Sigmoid colon (tissue), 7 donors: Measurements from ENCODE around the gene EHMT1. TPM values are rescaled to one million over a fixed set of nuclear protein-coding genes. Genes with fewer than 3 reads are reported as not detected.
"Not testable (repeated sequence)": the region's sequence is repeated elsewhere in the genome, so short reads cannot be mapped to it uniquely, and the experiment has no call there.

Experiments
- DNase-seq: peaks from one replicate; pipeline ENCODE4 v3.0.0-alpha.2; 2019
- H3K27ac ChIP-seq, 4 donors: fragments of 200-600 bp; sonication (generic); one replicate each; pipeline ENCODE4 v1.5.1; 2016 to 2019; ENCODE audit warnings: mild to moderate bottlenecking in 1 of 4
- H3K27me3 ChIP-seq, 3 donors: fragments of 200-600 bp; sonication (generic); one replicate each; pipeline ENCODE4 v1.5.1; 2019; ENCODE audit warnings: mild to moderate bottlenecking in 1 of 3
- H3K36me3 ChIP-seq, 4 donors: fragments of 200-600 bp; sonication (generic); one replicate each; pipeline ENCODE4 v1.5.1; 2016 to 2019
- H3K4me1 ChIP-seq, 4 donors: fragments of 200-600 bp; sonication (generic); one replicate each; pipeline ENCODE4 v1.5.1; 2017 to 2019
- H3K4me3 ChIP-seq, 4 donors: fragments of 200-600 bp; sonication (generic); one replicate each; pipeline ENCODE4 v1.5.1; 2017 to 2019; ENCODE audit warnings: mild to moderate bottlenecking in 2 of 4, moderate library complexity in 1 of 4
- H3K9me3 ChIP-seq, 4 donors: fragments of 200-600 bp in 3 of 4; sonication (generic) in 3 of 4; one replicate each; pipeline versions ENCODE4 v1.5.1 to v1.6.1; 2013 to 2019
- EP300 ChIP-seq, 4 donors: sonication (generic); formaldehyde crosslinking; IDR thresholded peaks; one replicate each; pipeline ENCODE4 v1.6.1; 2017; ENCODE audit warnings: antibody characterized with exemption in 4 of 4
- POLR2A ChIP-seq, 2 donors: fragments of 450-650 bp; IDR thresholded peaks; one replicate each; pipeline ENCODE4 v1.6.1; 2016; ENCODE audit warnings: antibody characterized with exemption in 2 of 2, mild to moderate bottlenecking in 2 of 2, moderate library complexity in 2 of 2
- POLR2AphosphoS5 ChIP-seq, 4 donors: sonication (generic); formaldehyde crosslinking; IDR thresholded peaks; one replicate each; pipeline ENCODE4 v1.6.1; 2017; ENCODE audit warnings: antibody characterized with exemption in 4 of 4
- WGBS, 2 donors: extraction: QIAGEN DNeasy Blood & Tissue Kit; methylation state at CpG; one replicate each; pipeline ENCODE4 v1.1.7; 2013; 5-methylcytosine and 5-hydroxymethylcytosine counted together
- intact Hi-C: fragments of 100-400 bp; cut with DNase I; formaldehyde crosslinking; loops from one replicate; pipeline ENCODE4 v1.15.1; 2023
- polyA plus RNA-seq, 3 donors: library from polyadenylated mRNA; stranded (reverse); fragments of 200-250 nt; gene quantifications; one replicate each; pipeline ENCODE4 v1.2.3, GENCODE V29; 2013
- total RNA-seq, 4 donors: library from RNA; depleted of rRNA; stranded (reverse); fragments of >200 nt; gene quantifications; one replicate each; pipeline ENCODE4 v1.1.0, GENCODE V29; 2016
- TF ChIP-seq, protein P1 (sequence below), 4 experiments: fragments of 450-650 bp in 3 of 4; fragments of 200-600 bp in 1 of 4; IDR thresholded peaks; one replicate each; pipeline ENCODE4 v1.5.1; 2016 to 2019; ENCODE audit warnings: antibody characterized with exemption in 4 of 4, mild to moderate bottlenecking in 3 of 4, moderate library complexity in 2 of 4
- donor health status: healthy with polysubstance abuse.
- donor health status: Bipolar disorder and iron deficiency.
- donor health status: healthy.

Gene EHMT1
- total and polyA plus RNA-seq, 7 donors: 19.2 to 91.4 (median 60.4) TPM

GRCh38 chr9:137809040-137809576, 190.3 kb downstream of the EHMT1 start:
- Histone ChIP-seq H3K4me1 (no peaks in the 10 kb centered on the region), H3K27me3 (no peaks in the 10 kb centered on the region), H3K4me3 (no peak overlapping the region), H3K9me3 (no peaks in the 10 kb centered on the region), H3K27ac (no peak overlapping the region), H3K36me3 (peaks cover 16 to 52% (median 21%) of the 10 kb centered on the region in 4 donors)
- intact Hi-C loops: no loop called here
- no peak for DNase-seq
- WGBS, 2 donors: 87 to 94% methylated on average over 23 of the region's 23 CpGs
- TF ChIP-seq, protein P1, sequence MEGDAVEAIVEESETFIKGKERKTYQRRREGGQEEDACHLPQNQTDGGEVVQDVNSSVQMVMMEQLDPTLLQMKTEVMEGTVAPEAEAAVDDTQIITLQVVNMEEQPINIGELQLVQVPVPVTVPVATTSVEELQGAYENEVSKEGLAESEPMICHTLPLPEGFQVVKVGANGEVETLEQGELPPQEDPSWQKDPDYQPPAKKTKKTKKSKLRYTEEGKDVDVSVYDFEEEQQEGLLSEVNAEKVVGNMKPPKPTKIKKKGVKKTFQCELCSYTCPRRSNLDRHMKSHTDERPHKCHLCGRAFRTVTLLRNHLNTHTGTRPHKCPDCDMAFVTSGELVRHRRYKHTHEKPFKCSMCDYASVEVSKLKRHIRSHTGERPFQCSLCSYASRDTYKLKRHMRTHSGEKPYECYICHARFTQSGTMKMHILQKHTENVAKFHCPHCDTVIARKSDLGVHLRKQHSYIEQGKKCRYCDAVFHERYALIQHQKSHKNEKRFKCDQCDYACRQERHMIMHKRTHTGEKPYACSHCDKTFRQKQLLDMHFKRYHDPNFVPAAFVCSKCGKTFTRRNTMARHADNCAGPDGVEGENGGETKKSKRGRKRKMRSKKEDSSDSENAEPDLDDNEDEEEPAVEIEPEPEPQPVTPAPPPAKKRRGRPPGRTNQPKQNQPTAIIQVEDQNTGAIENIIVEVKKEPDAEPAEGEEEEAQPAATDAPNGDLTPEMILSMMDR (IDR thresholded peaks at IDR 0.05): no peak
- no peak for TF ChIP-seq POLR2AphosphoS5 (IDR thresholded peaks at IDR 0.05)
- TF ChIP-seq POLR2A (IDR thresholded peaks at IDR 0.05): no peak
- TF ChIP-seq EP300 (IDR thresholded peaks at IDR 0.05): no peak

DNA sequence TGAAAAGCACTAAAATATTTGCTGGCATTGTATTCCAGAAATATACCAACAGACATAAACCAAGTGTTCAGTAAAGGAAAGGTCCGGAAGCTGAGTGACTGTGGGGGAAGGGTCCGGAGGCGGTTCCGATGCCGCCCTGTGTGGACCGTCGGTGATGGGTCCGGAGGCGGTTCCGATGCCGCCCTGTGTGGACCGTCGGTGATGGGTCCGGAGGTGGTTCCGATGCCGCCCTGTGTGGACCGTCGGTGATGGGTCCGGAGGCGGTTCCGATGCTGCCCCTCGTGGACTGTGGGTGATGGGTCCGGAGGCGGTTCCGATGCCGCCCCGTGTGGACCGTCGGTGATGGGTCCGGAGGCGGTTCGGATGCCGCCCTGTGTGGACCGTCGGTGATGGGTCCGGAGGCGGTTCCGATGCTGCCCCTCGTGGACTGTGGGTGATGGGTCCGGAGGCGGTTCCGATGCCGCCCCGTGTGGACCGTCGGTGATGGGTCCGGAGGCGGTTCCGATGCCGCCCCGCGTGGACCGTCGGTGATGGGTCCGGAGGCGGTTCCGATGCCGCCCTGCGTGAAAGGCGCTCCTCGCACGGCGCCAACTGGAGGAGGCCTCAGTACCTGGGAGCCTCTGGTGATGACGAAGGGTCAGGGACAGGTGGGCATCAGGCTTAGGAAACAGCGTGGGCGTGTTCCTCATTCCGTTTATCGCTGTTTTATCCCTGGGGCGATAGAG, 191.1 kb downstream of the EHMT1 start:
- H3K4me3 ChIP-seq, H3K27me3 ChIP-seq, intact Hi-C loops, H3K27ac ChIP-seq, H3K9me3 ChIP-seq, DNase-seq, H3K4me1 ChIP-seq: not testable (repeated sequence)
- 98% methylated on average over 69 of the region's 69 CpGs for WGBS, 2 donors
- H3K36me3 ChIP-seq: peaks cover 21 to 60% (median 26%) of the 10 kb centered on the region in 4 donors

GRCh38 chr9:137811283-137811870, 192.6 kb downstream of the EHMT1 start:
- Histone ChIP-seq H3K4me3 (no peak overlapping the region), H3K4me1 (no peaks in the 10 kb centered on the region), H3K9me3 (no peaks in the 10 kb centered on the region), H3K36me3 (peaks cover 23 to 75% (median 33%) of the 10 kb centered on the region in 4 donors), H3K27me3 (no peaks in the 10 kb centered on the region), H3K27ac (no peak overlapping the region)
- DNase-seq: no peak
- WGBS, 2 donors: 94% methylated on average over 30 of the region's 30 CpGs
- TF ChIP-seq POLR2AphosphoS5 (IDR thresholded peaks at IDR 0.05) (no peak), EP300 (IDR thresholded peaks at IDR 0.05) (no peak), POLR2A (IDR thresholded peaks at IDR 0.05) (no peak)
- TF ChIP-seq, protein P1 (IDR thresholded peaks at IDR 0.05): no peak
- intact Hi-C loops: no loop called here

GRCh38 chr9:137812356-137813023, 193.7 kb downstream of the EHMT1 start:
- DNase-seq: no peak
- H3K4me3 ChIP-seq: no peak overlapping the region
- H3K4me1 ChIP-seq: no peaks in the 10 kb centered on the region
- intact Hi-C loops: no loop called here
- no peaks in the 10 kb centered on the region for H3K27me3 ChIP-seq
- H3K9me3 ChIP-seq: no peaks in the 10 kb centered on the region
- WGBS, 2 donors: 94 to 95% methylated on average over 9 of the region's 9 CpGs
- no peak overlapping the region for H3K27ac ChIP-seq
- peaks cover 35 to 85% (median 43%) of the 10 kb centered on the region in 4 donors for H3K36me3 ChIP-seq
- TF ChIP-seq POLR2A (IDR thresholded peaks at IDR 0.05) (no peak), POLR2AphosphoS5 (IDR thresholded peaks at IDR 0.05) (no peak), EP300 (IDR thresholded peaks at IDR 0.05) (no peak)
- TF ChIP-seq, protein P1 (IDR thresholded peaks at IDR 0.05): no peak

DNA sequence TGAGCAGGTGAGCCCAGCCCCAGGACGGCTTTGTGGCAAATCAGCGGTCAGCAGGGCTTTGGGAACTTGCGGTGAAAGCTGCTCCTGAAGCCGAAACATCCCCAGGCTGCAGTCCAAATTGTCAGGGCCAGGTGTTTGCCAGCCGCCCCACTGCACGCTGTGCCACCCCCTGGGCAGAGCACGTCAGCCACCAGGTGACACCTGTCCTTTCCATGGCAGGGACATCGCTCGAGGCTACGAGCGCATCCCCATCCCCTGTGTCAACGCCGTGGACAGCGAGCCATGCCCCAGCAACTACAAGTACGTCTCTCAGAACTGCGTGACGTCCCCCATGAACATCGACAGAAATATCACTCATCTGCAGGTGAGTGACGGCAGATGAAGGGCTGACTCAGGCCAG, 194.4 kb downstream of the EHMT1 start:
- no peak for DNase-seq
- WGBS, 2 donors: 97% methylated on average over 19 of the region's 19 CpGs
- intact Hi-C loops: no loop called here
- no peaks in the 10 kb centered on the region for H3K27me3 ChIP-seq
- H3K4me1 ChIP-seq: no peaks in the 10 kb centered on the region
- H3K4me3 ChIP-seq: no peak overlapping the region
- no peaks in the 10 kb centered on the region for H3K9me3 ChIP-seq
- no peak overlapping the region for H3K27ac ChIP-seq
- no peak for TF ChIP-seq EP300 (IDR thresholded peaks at IDR 0.05)
- no peak for TF ChIP-seq POLR2A (IDR thresholded peaks at IDR 0.05)
- TF ChIP-seq, protein P1 (IDR thresholded peaks at IDR 0.05): no peak
- no peak for TF ChIP-seq POLR2AphosphoS5 (IDR thresholded peaks at IDR 0.05)
- peaks cover 41 to 86% (median 49%) of the 10 kb centered on the region in 4 donors for H3K36me3 ChIP-seq
